Kidney (tissue), 14 donors: ENCODE results near the gene RNASEH2B. TPM values are rescaled to one million over a fixed set of nuclear protein-coding genes. Genes with fewer than 3 reads are reported as not detected.

Experiments used
- DNase-seq, 5 donors: peaks; one replicate each; pipeline ENCODE4 v3.0.0-alpha.2; 2013 to 2020
- FAIRE-seq: peaks from 2 replicates; lab custom pipeline; 2012; peaks lifted over from hg19 to GRCh38; lab: Jason Lieb, UNC
- H3K27ac ChIP-seq, 2 donors: one replicate each; pipeline ENCODE4 v1.7.0; 2013; ENCODE audit warnings: low read depth in 2 of 2, low read length in 2 of 2, inconsistent platforms in 1 of 2
- H3K27me3 ChIP-seq: one replicate; pipeline ENCODE4 v1.7.1; 2013; ENCODE audit warnings: low read length, inconsistent platforms; ENCODE audit not compliant: control insufficient read depth, insufficient read depth
- H3K36me3 ChIP-seq, 3 donors: one replicate each; pipeline versions ENCODE4 v1.7.0 to v1.7.1; 2013; ENCODE audit warnings: low read length in 3 of 3, control low read depth in 1 of 3, inconsistent platforms in 1 of 3; ENCODE audit not compliant: insufficient read depth in 3 of 3, control insufficient read depth in 2 of 3
- H3K4me1 ChIP-seq, 3 donors: one replicate each; pipeline versions ENCODE4 v1.7.0 to v1.7.1; 2013; ENCODE audit warnings: low read length in 3 of 3, inconsistent platforms in 1 of 3, low read depth in 1 of 3; ENCODE audit not compliant: control insufficient read depth in 2 of 3, insufficient read depth in 2 of 3
- H3K4me3 ChIP-seq, 3 donors: one replicate each; pipeline versions ENCODE4 v1.7.0 to v1.8.1; 2013; ENCODE audit warnings: low read length in 3 of 3, control low read depth in 1 of 3, inconsistent platforms in 1 of 3
- H3K9ac ChIP-seq, 3 donors: one replicate each; pipeline versions ENCODE4 v1.7.0 to v1.7.1; 2013; ENCODE audit warnings: low read length in 3 of 3, control low read depth in 1 of 3, inconsistent platforms in 1 of 3
- H3K9me3 ChIP-seq, 3 donors: one replicate each; pipeline versions ENCODE4 v1.7.0 to v1.7.1; 2013; ENCODE audit warnings: low read length in 3 of 3, control low read depth in 1 of 3, inconsistent platforms in 1 of 3; ENCODE audit not compliant: control insufficient read depth in 2 of 3, insufficient read depth in 1 of 3
- CTCF ChIP-seq: IDR thresholded peaks from 3 replicates; pipeline ENCODE4 v1.5.1; 2012; ENCODE audit warnings: mild to moderate bottlenecking, moderate library complexity, borderline replicate concordance; ENCODE audit not compliant: insufficient read depth; ENCODE audit errors: extremely low read depth
- intact Hi-C: fragments of 100-400 bp; cut with DNase I; formaldehyde crosslinking; loops from one replicate; pipeline ENCODE4 v1.11.1; 2022
- polyA plus RNA-seq: library from polyadenylated mRNA; stranded (reverse); fragments of 350-450 nt; fragmentation: Illumina TruSeq; extraction: RNeasy Lipid Tissue Mini Kit (QIAGEN cat#74804); gene quantifications from one replicate; pipeline ENCODE4 v1.2.3, GENCODE V29; 2014; ENCODE audit warnings: low read depth, low replicate concordance; ENCODE audit not compliant: insufficient read depth
- total RNA-seq: library from RNA; stranded (reverse); fragmentation: NEBNext Ultra II Directional; extraction: Animal tissue kit (Norgen Biotek cat#: 25700); gene quantifications from one replicate; pipeline ENCODE4 v1.2.1, GENCODE V29; 2021
- donor health status: control.
- donor health status: control.
- donor health status: control.
- donor health status: control.
- donor health status: control.
- donor health status: DM: yes; HTN: yes; CAD: no.
- donor health status: Normal renal cell carcinoma (clear cell type).

The RNASEH2B gene
- total and polyA plus RNA-seq, 2 donors from 2014 or later: 32.5 to 37.7 TPM

DNA sequence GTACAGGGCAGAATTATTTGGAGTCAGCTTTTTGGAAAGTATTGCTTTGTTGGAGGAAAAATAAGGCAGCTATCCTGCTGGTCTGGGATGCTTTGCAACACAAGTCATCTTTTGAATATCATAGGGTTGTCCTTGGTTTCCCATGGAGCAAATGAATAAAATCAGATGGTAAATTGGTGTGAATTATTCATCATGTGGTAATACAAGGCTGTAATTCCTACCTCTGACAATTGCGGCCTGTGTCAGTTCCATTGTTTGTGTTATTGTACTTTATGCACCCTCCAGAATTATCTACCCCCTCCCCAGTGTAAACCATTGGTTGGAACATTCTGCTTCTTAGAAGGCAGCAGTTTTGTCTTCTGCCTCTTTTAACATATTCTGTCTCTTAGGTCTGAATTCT lies 46.2 kb downstream of the RNASEH2B start:
- DNase-seq: no peak
- Histone ChIP-seq H3K36me3 (no peaks in the 10 kb centered on the region), H3K4me3 (no peak overlapping the region), H3K9ac (no peak overlapping the region), H3K4me1 (no peaks in the 10 kb centered on the region), H3K27me3 (no peaks in the 10 kb centered on the region), H3K9me3 (no peaks in the 10 kb centered on the region), H3K27ac (no peak overlapping the region)
- TF ChIP-seq CTCF: no peak
- intact Hi-C loops: no loop called here
- FAIRE-seq: no peak

- no peak overlapping the region for H3K4me3 ChIP-seq
- no peaks in the 10 kb centered on the region for H3K9me3 ChIP-seq
- H3K27ac ChIP-seq: no peak overlapping the region
- DNase-seq (no peak), FAIRE-seq (no peak)
- no peaks in the 10 kb centered on the region for H3K27me3 ChIP-seq
- intact Hi-C loops: no loop called here
- TF ChIP-seq CTCF: no peak
- no peaks in the 10 kb centered on the region for H3K4me1 ChIP-seq
- peaks cover 0 to 3% (median 0%) of the 10 kb centered on the region in 3 donors for H3K36me3 ChIP-seq
- no peak overlapping the region for H3K9ac ChIP-seq
Observed at GRCh38 chr13:50957620-50958019, 48.0 kb downstream of the RNASEH2B start.

DNA sequence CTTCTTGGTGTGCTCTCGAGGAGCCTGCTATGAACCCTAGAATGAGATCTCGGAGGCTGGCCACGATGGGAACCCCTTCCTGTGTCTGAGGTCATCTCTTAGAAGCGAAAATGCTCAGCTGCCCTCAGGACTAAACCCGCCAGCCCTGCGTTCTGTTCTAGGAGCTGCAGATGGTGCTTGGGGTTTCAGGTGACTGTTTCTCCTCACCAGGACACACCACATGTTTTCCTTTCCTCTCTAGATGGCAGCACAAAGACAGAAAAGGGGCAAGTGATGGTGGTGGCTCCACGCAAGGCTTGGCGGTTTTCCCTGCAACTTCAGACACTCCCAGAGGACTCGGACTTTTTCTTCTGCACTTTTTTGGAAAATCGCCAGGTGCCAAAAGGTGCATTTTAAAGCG lies 60.1 kb downstream of the RNASEH2B start:
- Histone ChIP-seq H3K27me3 (no peaks in the 10 kb centered on the region), H3K27ac (no peak overlapping the region), H3K4me1 (no peaks in the 10 kb centered on the region), H3K4me3 (no peak overlapping the region), H3K36me3 (peaks cover 0 to 4% (median 4%) of the 10 kb centered on the region in 3 donors), H3K9ac (no peak overlapping the region), H3K9me3 (no peaks in the 10 kb centered on the region)
- intact Hi-C loops: no loop called here
- DNase-seq (peak in 3 of 5 donors; percentile 41 to 76 (median 63)), FAIRE-seq (no peak)
- TF ChIP-seq CTCF: peak; percentile 33

GRCh38 chr13:50970956-50971355 lies 61.4 kb downstream of the RNASEH2B start:
- H3K36me3 ChIP-seq: peaks cover 0 to 2% (median 0%) of the 10 kb centered on the region in 3 donors
- no peaks in the 10 kb centered on the region for H3K4me1 ChIP-seq
- no peak overlapping the region for H3K9ac ChIP-seq
- intact Hi-C loops: no loop called here
- DNase-seq: no peak
- H3K9me3 ChIP-seq: no peaks in the 10 kb centered on the region
- no peak overlapping the region for H3K27ac ChIP-seq
- no peaks in the 10 kb centered on the region for H3K27me3 ChIP-seq
- no peak overlapping the region for H3K4me3 ChIP-seq
- TF ChIP-seq CTCF: no peak
- no peak for FAIRE-seq
